Measurements from ENCODE around the gene ZFTA.

GRCh38 chr11:63779039-63779438, 10.5 kb upstream of the ZFTA start:
- no peak for TF ChIP-seq CTCF (IDR thresholded peaks at IDR 0.05 in 4 of 5, conservative IDR thresholded peaks at IDR 0.05 in 1 of 5)
- no peak for TF ChIP-seq POLR2A (IDR thresholded peaks at IDR 0.05)
